ENCODE measurements around the gene FOXD4.
"Not testable (repeated sequence)": the region's sequence is repeated elsewhere in the genome, so short reads cannot be mapped to it uniquely, and the experiment has no call there.

Gene FOXD4

DNA sequence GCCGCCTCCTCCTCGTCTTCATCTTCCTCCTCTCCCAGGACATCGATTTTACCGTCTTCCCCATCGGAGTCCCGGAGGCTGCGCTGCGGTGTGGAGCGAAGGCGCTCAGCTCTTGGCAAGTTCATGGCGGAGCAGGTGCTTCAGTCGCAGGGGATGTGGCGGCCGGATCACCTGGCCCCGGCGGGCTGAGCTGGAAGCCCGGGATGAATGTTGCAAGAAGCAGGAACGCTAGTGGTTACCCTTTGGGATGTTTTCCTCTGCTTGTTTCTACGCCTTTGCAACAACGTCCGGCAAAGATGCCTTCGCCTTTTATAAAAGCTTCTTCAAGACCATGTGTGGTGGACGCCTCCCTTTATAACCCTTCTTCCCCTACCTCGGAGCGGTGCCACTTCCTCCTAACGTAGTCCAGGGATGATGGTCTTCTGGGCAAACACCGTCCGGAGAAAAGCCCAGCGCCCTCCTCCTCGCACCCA is at the start of gene FOXD4:
Gene FOXD4, minus strand, starts transcription at position 423 of the 473 bp plus-strand sequence. Its CDS starts 298 bp downstream, at position 125.
- not testable (repeated sequence) for DNase-seq (ENCODE audit: low spot score); H3K4me3 ChIP-seq; H3K27ac ChIP-seq

DNA sequence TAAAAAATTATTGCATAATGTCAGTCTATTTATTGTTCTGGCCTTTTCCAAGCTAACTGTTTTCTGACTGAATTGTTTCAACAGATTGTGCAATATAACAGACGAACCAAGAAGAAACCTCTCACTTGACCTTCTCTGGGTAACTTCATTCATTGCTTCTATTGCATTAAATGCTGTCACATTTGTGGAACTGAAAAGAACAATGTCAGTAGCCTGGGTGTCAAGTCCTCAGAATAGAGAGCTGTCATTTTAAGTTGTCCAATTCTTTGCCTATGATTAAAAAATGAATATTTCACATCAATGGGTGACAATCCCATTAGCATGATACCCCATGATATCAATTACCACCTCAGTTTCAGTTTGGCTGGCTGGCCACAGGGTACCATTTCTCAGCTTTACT is 41.7 kb upstream of the FOXD4 start:
- DNase-seq (ENCODE audit: low spot score); H3K27ac ChIP-seq; H3K4me3 ChIP-seq: not testable (repeated sequence)

DNA sequence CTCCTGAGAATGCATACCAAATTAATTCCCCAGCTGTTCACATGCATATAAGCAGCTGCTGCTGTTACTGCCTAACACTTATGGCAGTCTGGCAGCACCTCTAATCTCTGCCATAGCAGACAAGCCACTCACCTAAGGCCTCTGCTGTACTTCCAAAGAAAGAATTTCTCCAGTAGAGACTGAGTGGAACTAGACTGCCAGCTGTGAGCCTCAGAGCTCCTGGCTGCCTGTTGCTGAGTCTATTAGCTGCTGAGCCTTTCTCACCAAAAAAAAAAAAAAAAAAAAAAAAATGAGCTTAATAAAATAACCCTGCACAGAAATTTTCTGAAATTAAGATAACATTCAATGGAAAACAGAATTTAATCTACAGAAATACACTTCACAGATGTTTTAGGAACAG is 33.0 kb upstream of the FOXD4 start:
- not testable (repeated sequence) for H3K4me3 ChIP-seq; DNase-seq (ENCODE audit: low spot score); H3K27ac ChIP-seq

DNA sequence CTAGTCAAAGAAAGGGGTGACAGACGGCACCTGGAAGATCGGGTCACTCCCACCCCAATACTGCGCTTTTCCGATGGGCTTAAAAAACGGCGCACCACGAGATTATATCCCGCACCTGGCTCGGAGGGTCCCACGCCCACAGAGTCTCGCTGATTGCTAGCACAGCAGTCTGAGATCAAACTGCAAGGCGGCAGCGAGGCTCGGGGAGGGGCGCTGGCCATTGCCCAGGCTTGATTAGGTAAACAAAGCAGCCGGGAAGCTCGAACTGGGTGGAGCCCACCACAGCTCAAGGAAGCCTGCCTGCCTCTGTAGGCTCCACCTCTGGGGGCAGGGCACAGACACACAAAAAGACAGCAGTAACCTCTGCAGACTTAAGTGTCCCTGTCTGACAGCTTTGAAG is 21.7 kb upstream of the FOXD4 start:
- DNase-seq (ENCODE audit: low spot score); H3K27ac ChIP-seq; H3K4me3 ChIP-seq: not testable (repeated sequence)

DNA sequence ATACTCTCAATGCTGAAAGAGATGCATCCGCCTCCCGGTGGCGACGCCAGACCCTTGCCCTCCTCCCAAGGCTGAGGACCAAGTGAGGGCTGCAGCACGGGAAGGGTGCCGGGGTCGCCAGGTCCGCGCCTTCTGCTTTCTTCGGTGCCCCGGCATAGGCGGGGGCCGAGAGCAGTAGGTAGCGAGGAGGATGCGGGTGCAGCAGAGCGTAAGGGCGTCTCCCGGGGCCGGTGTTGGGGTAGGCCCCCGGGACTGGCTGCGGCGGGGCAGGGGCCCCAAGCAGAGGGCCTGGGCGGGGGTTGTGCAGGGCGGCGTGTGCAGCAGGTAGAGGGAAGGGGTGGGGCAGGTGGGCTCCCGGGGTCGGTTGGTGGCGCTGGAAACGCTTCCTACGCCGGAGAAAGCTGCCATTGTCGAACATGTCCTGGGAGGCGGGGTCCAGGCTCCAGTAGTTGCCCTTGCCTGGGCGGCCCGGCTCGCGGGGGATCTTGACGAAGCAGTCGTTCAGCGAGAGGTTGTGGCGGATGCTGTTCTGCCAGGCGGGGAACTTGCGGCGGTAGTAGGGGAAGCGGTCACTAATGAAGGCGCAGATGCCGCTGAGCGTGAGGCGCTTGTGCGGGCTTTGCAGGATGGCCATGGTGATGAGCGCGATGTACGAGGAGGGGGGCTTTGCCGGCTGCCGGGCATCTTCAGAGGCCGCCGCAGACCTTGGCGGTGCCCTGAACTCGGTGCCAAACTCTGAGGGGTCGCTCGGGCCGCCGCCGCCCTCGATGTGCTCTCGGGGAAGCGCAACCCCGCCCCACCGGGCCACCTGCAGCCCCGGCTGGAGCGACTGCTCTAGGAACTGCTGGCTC is 848 bp downstream of the FOXD4 start:
- not testable (repeated sequence) for H3K4me3 ChIP-seq; DNase-seq (ENCODE audit: low spot score); H3K27ac ChIP-seq

DNA sequence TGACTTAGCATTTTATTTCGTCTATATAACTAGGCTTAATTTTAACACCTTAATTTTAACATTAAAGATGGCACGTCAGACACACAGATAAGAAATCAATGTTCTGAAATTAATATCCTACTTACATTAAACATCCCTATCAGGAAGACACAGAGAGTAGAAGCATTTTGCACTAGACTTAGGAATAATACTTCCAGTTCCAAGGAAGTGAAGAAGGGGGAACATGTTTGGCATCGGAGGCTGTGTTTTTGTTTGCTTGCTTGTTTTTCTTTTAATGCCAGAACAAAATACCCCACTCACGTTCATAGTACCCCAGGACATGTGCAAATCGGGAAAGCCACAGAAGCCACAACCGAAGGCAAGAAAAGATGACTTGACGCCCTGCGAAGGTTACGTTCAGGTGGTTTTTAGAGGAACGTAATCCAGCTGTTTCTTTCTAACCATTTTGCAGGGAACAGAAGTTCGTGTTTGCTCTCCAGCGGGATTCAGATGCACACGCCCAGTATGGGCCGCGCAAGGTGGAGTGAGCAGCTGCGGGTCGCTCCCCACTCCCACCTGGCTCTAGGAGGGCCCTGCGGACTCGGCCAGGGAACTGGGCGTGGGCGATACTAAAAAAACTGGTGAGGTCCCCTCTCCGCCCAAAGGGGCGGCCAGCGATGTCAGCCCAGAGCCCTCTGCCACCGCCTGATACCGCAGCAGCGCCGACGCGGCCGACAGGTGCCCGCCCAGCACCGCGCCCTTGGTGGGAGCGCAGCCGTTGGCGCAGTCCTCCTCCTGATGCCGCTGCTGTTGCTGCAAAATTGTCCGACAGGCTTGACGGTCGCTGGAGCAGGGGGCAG is 1.8 kb downstream of the FOXD4 start:
- not testable (repeated sequence) for H3K27ac ChIP-seq; DNase-seq (ENCODE audit: low spot score); H3K4me3 ChIP-seq

DNA sequence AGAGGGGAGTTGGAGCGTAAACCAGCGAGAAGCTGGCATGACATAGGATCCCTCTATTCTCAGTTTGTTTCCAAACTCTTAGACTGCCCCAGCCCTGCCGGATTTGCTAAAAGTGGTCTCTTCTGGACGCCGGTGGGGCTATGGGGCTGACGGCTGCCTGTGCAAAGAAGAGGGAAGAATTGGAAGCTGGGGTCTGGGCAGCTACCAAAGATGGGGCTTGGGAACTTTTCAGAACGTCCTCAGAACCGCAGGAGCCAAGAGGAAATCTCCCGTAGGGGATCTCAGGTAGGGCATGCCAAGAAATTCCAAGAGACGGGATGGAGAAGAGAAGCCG is 3.1 kb downstream of the FOXD4 start:
- peak overlapping the region; percentile 73 for H3K4me3 ChIP-seq
- not testable (repeated sequence) for DNase-seq (ENCODE audit: low spot score); H3K27ac ChIP-seq

DNA sequence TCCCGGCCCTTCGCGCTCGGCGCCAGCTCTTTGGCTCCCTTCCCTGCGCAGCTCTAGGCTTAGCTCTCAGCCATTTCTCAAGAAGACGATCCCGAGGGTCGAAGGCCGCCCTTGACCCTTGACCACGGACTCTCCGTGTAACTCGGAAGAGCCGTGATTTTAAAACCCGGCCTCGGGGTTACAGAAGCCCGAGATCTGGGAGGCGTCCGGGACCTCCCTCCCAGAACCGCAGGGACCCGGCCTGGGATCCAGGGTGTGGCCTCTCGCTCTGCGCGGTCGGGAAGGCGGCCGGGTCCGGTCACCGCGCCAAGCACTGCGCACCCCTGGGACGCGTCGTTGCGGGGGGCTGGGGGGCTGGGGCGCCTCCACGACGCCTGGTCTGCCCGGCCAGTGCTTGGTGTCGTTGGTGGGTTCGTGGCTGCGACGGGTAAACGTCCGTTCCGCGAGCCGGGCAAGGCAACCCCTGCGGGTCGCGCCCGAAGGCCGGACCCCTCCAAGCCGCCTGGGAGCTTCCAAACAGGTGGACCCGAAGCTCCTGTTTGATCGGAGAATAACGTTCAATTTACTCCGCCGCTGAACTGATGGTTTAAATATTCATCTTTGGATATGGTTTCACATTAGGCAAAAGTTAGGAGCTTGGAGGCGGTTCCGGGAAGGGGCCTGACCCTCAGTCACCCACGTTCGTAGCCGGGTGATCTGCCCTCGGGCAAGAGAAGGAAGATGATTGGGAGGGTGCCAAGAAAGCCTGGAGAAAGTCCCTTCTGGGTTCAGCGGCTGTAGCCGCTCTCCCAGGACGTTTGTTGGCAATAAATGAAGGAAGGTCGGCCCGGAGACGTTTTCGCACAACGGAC is 3.7 kb downstream of the FOXD4 start:
- H3K27ac ChIP-seq; DNase-seq (ENCODE audit: low spot score): not testable (repeated sequence)
- H3K4me3 ChIP-seq, result peak overlapping the region; percentile 73

DNA sequence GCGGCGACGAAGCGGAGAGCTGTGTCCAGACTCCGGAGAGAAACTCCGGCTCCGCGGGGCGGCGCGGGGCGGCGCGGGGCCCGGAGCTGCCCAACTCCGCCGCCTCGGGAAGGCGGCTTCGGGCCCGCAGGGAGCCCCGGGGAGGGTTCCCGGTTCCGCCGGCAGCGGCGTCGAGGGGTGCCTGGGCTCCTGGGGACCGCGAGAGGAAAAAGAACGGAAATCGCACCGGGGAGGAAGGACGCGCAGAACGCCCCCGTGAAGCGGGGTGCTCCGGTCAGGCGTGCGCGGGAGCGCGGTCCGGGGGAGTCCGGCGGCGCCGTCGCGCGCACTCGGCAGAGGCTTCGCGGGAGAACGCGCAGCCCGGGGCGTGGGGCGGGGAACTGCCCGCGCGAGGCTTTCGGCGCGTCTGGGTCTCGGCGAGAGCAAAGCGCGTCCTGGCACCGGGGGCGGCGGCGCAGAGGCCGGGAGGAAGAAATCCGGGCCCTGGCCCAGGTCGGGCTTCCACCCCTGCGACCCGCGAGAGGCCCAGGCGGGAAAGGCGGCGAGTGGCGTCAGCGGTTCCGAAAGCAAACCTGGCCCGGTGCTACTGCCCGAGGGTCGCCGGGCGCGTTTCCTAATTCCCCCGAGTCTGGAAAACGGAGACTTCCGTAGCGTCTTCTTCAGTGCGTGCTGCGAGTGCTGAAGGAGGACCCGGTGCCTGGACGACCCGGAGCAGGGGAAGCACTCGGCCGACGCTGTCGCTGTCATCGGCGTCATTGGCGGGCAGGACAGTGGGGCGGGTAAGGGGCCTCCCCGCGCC is 4.5 kb downstream of the FOXD4 start:
- not testable (repeated sequence) for H3K27ac ChIP-seq; DNase-seq (ENCODE audit: low spot score)
- peak overlapping the region; percentile 73 for H3K4me3 ChIP-seq

DNA sequence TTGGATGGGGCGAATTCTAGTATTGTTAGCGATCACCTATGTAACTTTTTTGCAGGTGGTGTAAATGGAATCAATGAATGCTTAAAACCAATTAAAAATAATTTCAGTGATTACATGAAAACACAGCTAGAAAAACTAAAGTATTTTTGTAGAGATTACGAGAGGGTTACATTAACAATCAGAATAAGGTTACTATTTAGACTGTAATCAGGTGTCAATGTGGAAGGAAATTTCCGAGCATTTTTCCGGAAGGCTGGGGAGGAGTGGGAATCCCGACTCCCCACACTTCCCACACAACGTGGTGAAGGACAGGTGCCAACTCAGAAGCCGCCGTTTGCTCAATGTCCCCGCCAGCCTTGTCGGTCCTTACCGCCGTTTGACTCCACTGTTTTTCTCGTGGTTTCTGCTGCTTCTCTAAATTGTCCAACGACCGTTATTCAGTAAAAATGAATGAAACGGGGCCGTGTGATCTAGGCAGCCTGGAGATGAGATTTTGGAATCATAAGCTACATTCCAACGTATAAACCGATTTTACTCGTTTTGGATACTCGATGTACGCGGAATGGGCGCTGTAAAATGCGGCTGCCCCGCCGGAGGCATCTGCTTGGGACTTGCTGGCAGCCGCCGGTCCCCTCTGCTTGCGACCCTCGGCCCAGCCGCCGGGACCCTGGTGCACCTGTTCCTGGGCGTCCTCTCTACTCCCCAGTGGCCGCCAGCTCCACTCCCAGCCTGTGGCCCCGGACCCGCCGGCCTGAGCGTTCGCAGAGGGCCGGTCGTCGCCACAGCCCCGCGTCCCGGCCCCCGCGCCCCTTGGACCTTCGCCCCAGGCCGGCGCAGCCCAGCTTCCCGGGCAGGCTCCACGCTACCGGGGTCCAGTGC is 5.4 kb downstream of the FOXD4 start:
- not testable (repeated sequence) for DNase-seq (ENCODE audit: low spot score); H3K4me3 ChIP-seq

DNA sequence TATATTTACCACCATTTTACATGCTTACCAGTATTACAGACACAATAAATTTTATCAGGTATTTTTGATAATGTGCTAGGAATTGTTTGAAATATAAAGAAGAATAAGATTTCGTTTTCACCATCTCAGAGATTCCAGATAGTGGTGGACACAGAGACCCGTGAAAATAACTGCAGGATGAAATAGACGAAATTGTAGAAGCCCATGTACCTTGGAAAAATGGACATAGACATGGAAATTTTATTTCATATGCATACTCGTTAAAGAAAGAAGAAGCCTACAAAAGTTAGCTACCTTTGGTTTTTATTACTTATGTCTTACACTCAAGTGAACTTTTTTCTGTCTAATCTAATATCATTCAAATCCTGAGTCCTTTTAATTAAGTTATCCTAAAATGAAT is 7.5 kb downstream of the FOXD4 start:
- H3K27ac ChIP-seq; DNase-seq (ENCODE audit: low spot score); H3K4me3 ChIP-seq: not testable (repeated sequence)

More for the DNA sequence above, 5.4 kb downstream of the FOXD4 start:
- H3K27ac ChIP-seq, result not testable (repeated sequence)

DNA sequence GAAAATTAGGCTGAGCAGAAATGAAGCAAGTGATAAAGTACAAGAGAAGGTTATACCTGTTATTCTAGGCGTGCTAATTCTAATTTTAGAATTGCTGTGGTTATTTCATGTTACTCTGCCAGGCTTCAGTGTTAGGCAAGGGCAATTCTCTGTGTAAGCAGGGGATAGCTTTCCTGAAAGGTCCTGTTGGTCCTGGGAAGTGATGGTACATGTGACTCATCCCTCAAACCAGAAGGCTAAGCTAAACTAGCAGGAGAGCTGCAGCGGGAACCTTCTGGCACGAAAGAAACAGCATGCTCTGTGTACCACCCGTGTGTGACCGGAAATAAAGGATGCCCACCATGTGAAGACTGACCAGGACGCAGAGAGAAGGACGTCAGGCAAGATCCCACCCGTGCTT is 8.7 kb downstream of the FOXD4 start:
- DNase-seq (ENCODE audit: low spot score); H3K27ac ChIP-seq; H3K4me3 ChIP-seq: not testable (repeated sequence)

DNA sequence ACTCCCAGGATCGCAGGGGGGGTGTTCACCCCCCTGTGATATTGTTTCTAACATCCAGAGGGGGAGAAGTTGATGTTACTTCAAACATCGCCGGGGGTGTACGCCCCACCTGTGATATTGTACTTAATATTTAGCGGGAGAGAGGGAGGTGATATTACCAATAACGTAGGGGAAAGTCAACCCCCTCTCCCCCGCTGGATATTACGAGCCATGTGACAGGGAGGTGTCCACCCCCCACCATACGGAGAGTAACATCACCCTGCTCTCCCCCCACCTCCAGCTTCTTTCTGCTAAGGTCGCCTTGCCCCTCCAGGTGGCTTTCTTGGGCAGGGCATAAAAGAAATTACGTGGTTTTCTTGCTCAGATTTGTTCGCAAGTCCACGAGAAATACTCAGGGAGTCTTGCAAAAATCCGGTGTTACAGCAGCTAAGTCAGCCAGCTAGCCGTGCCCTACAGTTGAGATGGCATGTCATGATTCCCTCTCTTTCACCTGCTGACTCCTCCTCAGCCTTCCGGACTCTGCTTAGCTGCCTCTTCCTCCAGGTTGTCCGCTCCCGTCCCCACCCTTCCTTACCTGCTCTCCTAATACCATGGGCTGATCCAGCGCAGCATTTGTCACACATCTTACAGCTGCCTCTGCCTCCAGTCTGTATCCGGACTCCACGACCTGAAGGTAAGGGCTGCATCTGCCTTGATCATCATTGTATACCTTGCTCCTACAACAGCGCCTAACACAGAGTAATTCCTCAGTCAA is 9.3 kb downstream of the FOXD4 start:
- H3K4me3 ChIP-seq; DNase-seq (ENCODE audit: low spot score); H3K27ac ChIP-seq: not testable (repeated sequence)

DNA sequence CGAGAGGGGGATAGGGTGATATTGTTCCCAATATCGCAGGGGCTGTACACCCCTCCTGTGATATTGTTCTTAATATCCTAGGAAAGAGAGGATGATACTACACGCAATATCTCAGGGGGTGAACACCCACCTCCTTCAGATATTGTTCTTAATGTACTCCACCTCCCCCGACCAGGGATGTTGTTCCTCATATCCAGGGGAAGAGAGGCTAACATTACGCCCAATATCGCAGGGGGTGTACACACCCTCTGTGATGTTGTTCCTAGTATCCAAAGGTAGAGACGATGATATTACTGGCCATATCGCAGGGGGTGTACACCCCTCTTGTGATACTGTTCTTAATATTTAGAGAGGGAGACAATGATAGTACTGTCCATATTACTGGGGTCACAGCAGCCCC is 12.2 kb downstream of the FOXD4 start:
- H3K4me3 ChIP-seq; H3K27ac ChIP-seq; DNase-seq (ENCODE audit: low spot score): not testable (repeated sequence)

DNA sequence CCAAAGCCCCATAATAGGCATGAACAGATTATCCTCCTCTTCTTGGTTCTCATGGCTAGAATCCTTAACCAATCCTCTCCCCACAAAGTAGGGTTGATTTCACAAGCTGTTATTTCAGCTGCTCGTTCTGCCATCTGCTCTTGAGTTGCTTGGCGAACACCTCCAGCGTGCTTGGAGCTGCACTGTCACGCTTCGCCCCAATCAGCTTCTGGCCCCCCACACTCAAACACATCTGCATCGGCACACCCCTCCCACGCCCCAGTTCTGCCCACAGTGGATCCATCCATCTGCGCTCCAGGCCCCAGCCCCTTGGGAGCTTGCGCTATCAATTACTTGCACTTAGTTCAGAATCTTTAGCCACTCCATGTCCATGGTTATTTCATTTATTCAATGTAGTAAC is 17.8 kb downstream of the FOXD4 start:
- not testable (repeated sequence) for H3K27ac ChIP-seq; H3K4me3 ChIP-seq; DNase-seq (ENCODE audit: low spot score)

DNA sequence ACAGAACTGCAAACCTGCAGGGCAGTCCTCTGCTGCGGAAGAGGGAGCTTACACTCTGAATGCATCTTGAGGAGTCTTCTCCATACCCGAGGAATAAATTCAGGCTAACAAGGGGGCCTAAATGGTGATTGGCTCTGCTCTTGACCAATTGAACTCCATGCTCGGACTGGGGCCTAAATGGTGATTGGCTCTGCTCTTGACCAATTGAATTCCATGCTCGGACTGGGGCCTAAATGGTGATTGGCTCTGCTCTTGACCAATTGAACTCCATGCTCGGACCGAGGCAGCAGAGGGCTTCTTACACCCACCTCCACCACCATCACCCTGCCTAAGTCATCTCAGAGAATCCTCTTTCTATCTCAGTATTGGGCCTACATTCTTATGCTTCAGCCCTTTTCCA is 18.4 kb downstream of the FOXD4 start:
- DNase-seq (ENCODE audit: low spot score); H3K4me3 ChIP-seq; H3K27ac ChIP-seq: not testable (repeated sequence)
